ENCODE measurements around the gene FYCO1. TPM values are rescaled to one million over a fixed set of nuclear protein-coding genes. Genes with fewer than 3 reads are reported as not detected.
A peak's percentile ranks its signal among the peaks of the same experiment; 100 is the strongest.

The FYCO1 gene
- total and polyA plus RNA-seq, 2 donors (not counting 1 experiment from before 2014, with no cell fraction given) = 19.2 to 82.2 TPM

DNA sequence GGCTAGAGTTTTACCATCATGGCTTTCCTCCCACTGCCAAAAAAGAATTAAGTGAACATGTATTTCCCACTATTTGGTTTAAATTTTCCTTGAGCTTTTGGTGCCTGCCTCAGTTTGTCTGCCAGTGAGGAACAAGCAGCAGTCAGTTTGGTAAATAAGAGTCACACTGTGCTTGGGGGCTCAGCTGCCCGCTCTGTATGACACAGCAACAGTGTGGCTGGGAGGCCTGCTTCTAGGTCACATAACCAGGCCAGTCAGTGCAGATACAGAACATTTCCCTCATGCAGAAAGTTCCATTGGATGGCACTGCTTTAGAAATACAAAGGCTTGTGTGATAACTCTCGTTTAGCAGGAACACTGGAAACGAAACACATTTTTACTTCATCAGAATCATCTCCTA is 25.7 kb downstream of the FYCO1 start:
- Histone ChIP-seq H3K9me3 (ENCODE audit: control insufficient read depth, insufficient read depth, low read depth, low read length) (no peaks in the 10 kb centered on the region), H2AFZ (ENCODE audit: low read length) (no peak overlapping the region), H3K27me3 (ENCODE audit: control insufficient read depth, insufficient read depth, low read length) (no peaks in the 10 kb centered on the region), H3K79me2 (ENCODE audit: control insufficient read depth, insufficient read depth, low read length) (no peaks in the 10 kb centered on the region), H3K9ac (ENCODE audit: insufficient read depth, low read length) (no peak overlapping the region), H3K4me3 (replicated peaks in 1 of 4; ENCODE audit: control extremely low read depth in 1 of 4, insufficient read depth in 1 of 4, low read depth in 3 of 4, low read length in 4 of 4) (no peak overlapping the region), H3K27ac (ENCODE audit: insufficient read depth, low read length) (no peak overlapping the region), H4K20me1 (ENCODE audit: control insufficient read depth, extremely low read depth, insufficient read depth, low read length) (no peaks in the 10 kb centered on the region), H3K4me1 (ENCODE audit: control insufficient read depth, extremely low read depth, insufficient read depth, low read length) (peaks cover 10% of the 10 kb centered on the region), H3K36me3 (ENCODE audit: control insufficient read depth, insufficient read depth, low read length) (peaks cover 31% of the 10 kb centered on the region), H3K4me2 (ENCODE audit: extremely low read depth, insufficient read depth, low read length) (no peak overlapping the region)
- TF ChIP-seq, protein P1, sequence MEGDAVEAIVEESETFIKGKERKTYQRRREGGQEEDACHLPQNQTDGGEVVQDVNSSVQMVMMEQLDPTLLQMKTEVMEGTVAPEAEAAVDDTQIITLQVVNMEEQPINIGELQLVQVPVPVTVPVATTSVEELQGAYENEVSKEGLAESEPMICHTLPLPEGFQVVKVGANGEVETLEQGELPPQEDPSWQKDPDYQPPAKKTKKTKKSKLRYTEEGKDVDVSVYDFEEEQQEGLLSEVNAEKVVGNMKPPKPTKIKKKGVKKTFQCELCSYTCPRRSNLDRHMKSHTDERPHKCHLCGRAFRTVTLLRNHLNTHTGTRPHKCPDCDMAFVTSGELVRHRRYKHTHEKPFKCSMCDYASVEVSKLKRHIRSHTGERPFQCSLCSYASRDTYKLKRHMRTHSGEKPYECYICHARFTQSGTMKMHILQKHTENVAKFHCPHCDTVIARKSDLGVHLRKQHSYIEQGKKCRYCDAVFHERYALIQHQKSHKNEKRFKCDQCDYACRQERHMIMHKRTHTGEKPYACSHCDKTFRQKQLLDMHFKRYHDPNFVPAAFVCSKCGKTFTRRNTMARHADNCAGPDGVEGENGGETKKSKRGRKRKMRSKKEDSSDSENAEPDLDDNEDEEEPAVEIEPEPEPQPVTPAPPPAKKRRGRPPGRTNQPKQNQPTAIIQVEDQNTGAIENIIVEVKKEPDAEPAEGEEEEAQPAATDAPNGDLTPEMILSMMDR (conservative IDR thresholded peaks at IDR 0.05 in 1 of 2, IDR thresholded peaks at IDR 0.05 in 1 of 2; ENCODE audit: low read depth in 1 of 2, low read length in 2 of 2) = no peak
- TF ChIP-seq EZH2 (IDR thresholded peaks at IDR 0.05; ENCODE audit: low read length, missing control alignments) = no peak
- DNase-seq (ENCODE audit: low read depth in 2 of 2) = no peak

GRCh38 chr3:45969116-45969515 is 26.5 kb downstream of the FYCO1 start:
- Histone ChIP-seq H3K27me3 (ENCODE audit: control insufficient read depth, insufficient read depth, low read length) (no peaks in the 10 kb centered on the region), H3K27ac (ENCODE audit: insufficient read depth, low read length) (no peak overlapping the region), H4K20me1 (ENCODE audit: control insufficient read depth, extremely low read depth, insufficient read depth, low read length) (no peaks in the 10 kb centered on the region), H3K9ac (ENCODE audit: insufficient read depth, low read length) (no peak overlapping the region), H3K79me2 (ENCODE audit: control insufficient read depth, insufficient read depth, low read length) (no peaks in the 10 kb centered on the region), H3K4me3 (replicated peaks in 1 of 4; ENCODE audit: control extremely low read depth in 1 of 4, insufficient read depth in 1 of 4, low read depth in 3 of 4, low read length in 4 of 4) (no peak overlapping the region), H3K4me1 (ENCODE audit: control insufficient read depth, extremely low read depth, insufficient read depth, low read length) (peaks cover 10% of the 10 kb centered on the region), H3K4me2 (ENCODE audit: extremely low read depth, insufficient read depth, low read length) (no peak overlapping the region), H2AFZ (ENCODE audit: low read length) (no peak overlapping the region), H3K9me3 (ENCODE audit: control insufficient read depth, insufficient read depth, low read depth, low read length) (no peaks in the 10 kb centered on the region), H3K36me3 (ENCODE audit: control insufficient read depth, insufficient read depth, low read length) (peaks cover 29% of the 10 kb centered on the region)
- no peak for TF ChIP-seq EZH2 (IDR thresholded peaks at IDR 0.05; ENCODE audit: low read length, missing control alignments)
- TF ChIP-seq, protein P1 (conservative IDR thresholded peaks at IDR 0.05 in 1 of 2, IDR thresholded peaks at IDR 0.05 in 1 of 2; ENCODE audit: low read depth in 1 of 2, low read length in 2 of 2) = no peak
- no peak for DNase-seq (ENCODE audit: low read depth in 2 of 2)

DNA sequence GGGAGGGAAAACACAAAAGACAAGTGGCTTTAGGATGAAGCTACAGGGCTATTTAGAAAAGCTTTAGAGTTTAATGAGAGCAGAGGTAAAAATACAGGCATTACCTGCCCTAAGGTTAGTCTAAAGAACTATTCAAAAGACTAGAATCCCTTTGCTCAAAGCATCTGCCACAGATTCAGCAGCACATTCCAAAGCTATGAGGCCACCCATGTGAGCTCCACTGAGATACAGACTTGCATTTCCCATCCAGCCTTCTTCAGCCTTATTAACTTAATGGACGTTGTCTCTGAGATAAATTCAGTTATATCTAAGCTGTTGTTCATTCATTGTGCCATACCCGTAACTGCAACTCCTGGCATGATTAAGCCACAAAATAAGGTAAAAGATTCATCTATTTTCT is 26.9 kb downstream of the FYCO1 start:
- H3K9me3 ChIP-seq (ENCODE audit: control insufficient read depth, insufficient read depth, low read depth, low read length) = no peaks in the 10 kb centered on the region
- no peak overlapping the region for H3K9ac ChIP-seq (ENCODE audit: insufficient read depth, low read length)
- no peaks in the 10 kb centered on the region for H4K20me1 ChIP-seq (ENCODE audit: control insufficient read depth, extremely low read depth, insufficient read depth, low read length)
- no peak overlapping the region for H3K27ac ChIP-seq (ENCODE audit: insufficient read depth, low read length)
- H3K79me2 ChIP-seq (ENCODE audit: control insufficient read depth, insufficient read depth, low read length) = no peaks in the 10 kb centered on the region
- TF ChIP-seq, protein P1 (conservative IDR thresholded peaks at IDR 0.05 in 1 of 2, IDR thresholded peaks at IDR 0.05 in 1 of 2; ENCODE audit: low read depth in 1 of 2, low read length in 2 of 2) = no peak
- no peak for TF ChIP-seq EZH2 (IDR thresholded peaks at IDR 0.05; ENCODE audit: low read length, missing control alignments)
- no peak overlapping the region for H3K4me3 ChIP-seq (replicated peaks in 1 of 4; ENCODE audit: control extremely low read depth in 1 of 4, insufficient read depth in 1 of 4, low read depth in 3 of 4, low read length in 4 of 4)
- H3K36me3 ChIP-seq (ENCODE audit: control insufficient read depth, insufficient read depth, low read length) = peaks cover 30% of the 10 kb centered on the region
- DNase-seq (ENCODE audit: low read depth in 2 of 2) = peak; percentile 55 to 73
- peaks cover 10% of the 10 kb centered on the region for H3K4me1 ChIP-seq (ENCODE audit: control insufficient read depth, extremely low read depth, insufficient read depth, low read length)
- no peak overlapping the region for H3K4me2 ChIP-seq (ENCODE audit: extremely low read depth, insufficient read depth, low read length)
- no peak overlapping the region for H2AFZ ChIP-seq (ENCODE audit: low read length)
- H3K27me3 ChIP-seq (ENCODE audit: control insufficient read depth, insufficient read depth, low read length) = no peaks in the 10 kb centered on the region

All from fibroblast of lung (primary cell).